K562 (cell line): ENCODE measurements around the gene VSIG4. TPM values are rescaled to one million over a fixed set of nuclear protein-coding genes. Genes with fewer than 3 reads are reported as not detected.
A peak's percentile ranks its signal among the peaks of the same experiment; 100 is the strongest.

ENCODE experiments used
- ATAC-seq: fragments of 200-7000 bp; cut with Tn5 transposase; 3 replicates; pipeline ENCODE4 v1.9.1; 2020; ENCODE audit warnings: moderate library complexity
- BruUV-seq: library from RNA; stranded (reverse); fragments of 400-500 nt; replicated peaks from 2 replicates; lab custom pipeline; 2021; lab: Mats Ljungman, UMichigan
- CTCF ChIA-PET: fragments of 300-600 bp; formaldehyde crosslinking; extraction: SDS; loops from one replicate; lab custom pipeline; 2021; ENCODE audit warnings: low intra/inter-chr PET ratio; lab: Yijun Ruan, JAX
- POLR2A ChIA-PET: fragments of 300-600, 350-650 bp; sonication (Branson Sonifier 250); formaldehyde crosslinking; extraction: SDS; loops from one replicate; lab custom pipeline; 2021; ENCODE audit warnings: antibody characterized with exemption, inconsistent platforms; lab: Yijun Ruan, JAX
- DNase-seq, 4 experiments: peaks; one replicate each; pipeline versions ENCODE4 v3.0.0 to v3.0.0-alpha.2; 2011 to 2018; ENCODE audit warnings: low spot score in 3 of 4, mixed read lengths in 3 of 4; ENCODE audit errors: extremely low read depth in 1 of 4
- FAIRE-seq: peaks from 2 replicates; lab custom pipeline; 2011; peaks lifted over from hg19 to GRCh38; lab: Jason Lieb, UNC
- H2AFZ ChIP-seq: 2 replicates; pipeline ENCODE4 v1.6.0; 2011; ENCODE audit warnings: low read depth, low read length, control low read depth, inconsistent platforms
- H3K27ac ChIP-seq: fragments of 200-600 bp; 3 replicates; pipeline ENCODE4 v1.8.0; 2011; ENCODE audit warnings: low read depth, mild to moderate bottlenecking, control low read depth, inconsistent platforms, low read length, moderate library complexity, mixed read lengths; ENCODE audit errors: extremely low read depth
- H3K27me3 ChIP-seq, 2 experiments: fragments of 300-600 bp in 1 of 2; 2 replicates in 1 of 2; 3 replicates in 1 of 2; pipeline versions ENCODE4 v1.6.0 to v1.8.0; 2011; ENCODE audit warnings: inconsistent platforms in 2 of 2, low read length in 2 of 2, mild to moderate bottlenecking in 1 of 2, mixed read lengths in 1 of 2, moderate library complexity in 1 of 2; ENCODE audit not compliant: control insufficient read depth in 2 of 2, insufficient read depth in 2 of 2
- H3K36me3 ChIP-seq: fragments of 300-600 bp; 3 replicates; pipeline ENCODE4 v1.8.0; 2011; ENCODE audit warnings: mild to moderate bottlenecking, low read length, inconsistent platforms; ENCODE audit not compliant: control insufficient read depth, insufficient read depth
- H3K4me1 ChIP-seq, 2 experiments: fragments of 200-600 bp in 1 of 2; replicated peaks in 1 of 2; 2 replicates in 1 of 2; 3 replicates in 1 of 2; pipeline versions ENCODE4 v1.5.1 to v1.8.0; 2011; ENCODE audit warnings: inconsistent platforms in 2 of 2, low read length in 2 of 2, mild to moderate bottlenecking in 1 of 2, mixed read lengths in 1 of 2, moderate library complexity in 1 of 2; ENCODE audit not compliant: control insufficient read depth in 2 of 2, insufficient read depth in 2 of 2
- H3K4me2 ChIP-seq: 2 replicates; pipeline ENCODE4 v1.6.1; 2011; ENCODE audit warnings: low read length, control low read depth, inconsistent platforms, mixed read lengths; ENCODE audit not compliant: insufficient read depth
- H3K4me3 ChIP-seq: fragments of 200-600 bp; sonication (generic), shearing (Covaris generic); 2 replicates; pipeline ENCODE4 v1.5.1; 2016; ENCODE audit warnings: control low read depth, inconsistent platforms
- H3K79me2 ChIP-seq: fragments of 200-600 bp; 3 replicates; pipeline ENCODE4 v1.8.0; 2011; ENCODE audit warnings: low read length, inconsistent platforms; ENCODE audit not compliant: control insufficient read depth, insufficient read depth
- H3K9ac ChIP-seq, 2 experiments: 2 replicates each; pipeline versions ENCODE4 v1.6.0 to v1.6.1; 2011; ENCODE audit warnings: low read depth in 2 of 2, low read length in 2 of 2, control low read depth in 1 of 2, inconsistent platforms in 1 of 2, mild to moderate bottlenecking in 1 of 2, mixed read lengths in 1 of 2; ENCODE audit not compliant: insufficient read depth in 1 of 2
- H3K9me1 ChIP-seq: one replicate; pipeline ENCODE4 v1.6.0; 2011; ENCODE audit warnings: inconsistent platforms, mild to moderate bottlenecking, low read length, moderate library complexity; ENCODE audit not compliant: control insufficient read depth, insufficient read depth
- H3K9me3 ChIP-seq: replicated peaks from 2 replicates; pipeline ENCODE4 v1.5.1; 2011; ENCODE audit warnings: low read depth, low read length, inconsistent platforms; ENCODE audit not compliant: control insufficient read depth, insufficient read depth
- H4K20me1 ChIP-seq: replicated peaks from 2 replicates; pipeline ENCODE4 v1.6.1; 2011; ENCODE audit warnings: low read length, inconsistent platforms, mixed read lengths; ENCODE audit not compliant: control insufficient read depth, insufficient read depth
- CXXC5 ChIP-seq: fragments of 250-450 bp; sonication (Bioruptor Pico); IDR thresholded peaks from 2 replicates; pipeline ENCODE4 v1.8.0; 2022; ENCODE audit warnings: inconsistent platforms, mild to moderate bottlenecking, moderate library complexity
- NFXL1 ChIP-seq: fragments of 450-650 bp; formaldehyde crosslinking; IDR thresholded peaks from 2 replicates; pipeline ENCODE4 v1.4.0; 2021; ENCODE audit warnings: mild to moderate bottlenecking
- NUFIP1 ChIP-seq: fragments of 450-650 bp; IDR thresholded peaks from 2 replicates; pipeline ENCODE4 v1.6.1; 2018; ENCODE audit not compliant: partially characterized antibody
- RBM14 ChIP-seq: fragments of 200-400 bp; formaldehyde crosslinking; IDR thresholded peaks from 2 replicates; pipeline ENCODE4 v1.6.1; 2018; ENCODE audit warnings: low read depth, mild to moderate bottlenecking, low read length, moderate library complexity, borderline replicate concordance; ENCODE audit not compliant: insufficient read depth
- SIN3A ChIP-seq, 2 experiments: fragments of 150-350 bp in 1 of 2; IDR thresholded peaks; 2 replicates each; pipeline ENCODE4 v1.6.1; 2011 to 2016; ENCODE audit warnings: borderline replicate concordance in 2 of 2, low read depth in 2 of 2, low read length in 2 of 2, mild to moderate bottlenecking in 2 of 2, moderate library complexity in 2 of 2; ENCODE audit not compliant: control insufficient read depth in 1 of 2
- SMARCB1 ChIP-seq: IDR thresholded peaks from 2 replicates; pipeline ENCODE4 v1.6.1; 2011; ENCODE audit warnings: improper control_type of control experiment, low read depth; ENCODE audit not compliant: insufficient read length
- SRF ChIP-seq, 2 experiments: fragments of 250-450, 450-650 bp in 1 of 2; sonication (Bioruptor Pico) in 1 of 2; sonication (generic) in 1 of 2; formaldehyde crosslinking; IDR thresholded peaks; 2 replicates each; pipeline versions ENCODE4 v1.5.0 to v1.5.1; 2020 to 2022; ENCODE audit warnings: mild to moderate bottlenecking in 1 of 2, missing genetic modification reagents in 1 of 2
- SUPT5H ChIP-seq: fragments of 450-650 bp; IDR thresholded peaks from 2 replicates; pipeline ENCODE4 v1.6.1; 2016
- TEAD2 ChIP-seq: fragments of 450-650 bp; IDR thresholded peaks from 2 replicates; pipeline ENCODE4 v1.6.1; 2016; ENCODE audit warnings: missing genetic modification characterization, control low read depth, missing compliant biosample characterization
- XRCC4 ChIP-seq: IDR thresholded peaks from one replicate; pipeline ENCODE4 v1.6.1; 2011; ENCODE audit not compliant: insufficient read depth, insufficient read length; ENCODE audit errors: extremely low read depth
- ZSCAN29 ChIP-seq: fragments of 450-650 bp; IDR thresholded peaks from 2 replicates; pipeline ENCODE4 v1.6.1; 2017
- WGBS: fragments of 100-300 bp; shearing (Covaris generic); methylation state at CpG from one replicate; pipeline ENCODE4 v1.1.6; 2016; ENCODE audit warnings: low coverage, mixed read lengths; ENCODE audit not compliant: insufficient coverage; ENCODE audit errors: missing lambda C conversion rate; 5-methylcytosine and 5-hydroxymethylcytosine counted together
- in situ Hi-C: fragments of 300-500 bp; cut with MboI; formaldehyde crosslinking; loops from 4 replicates; pipeline ENCODE4 v1.15.0; 2018; ENCODE audit warnings: inconsistent platforms, mixed read lengths
- intact Hi-C: fragments of 100-400 bp; cut with micrococcal nuclease; formaldehyde crosslinking; loops from 2 replicates; pipeline ENCODE4 v1.14.2; 2022
- polyA plus RNA-seq, 8 experiments: library from polyadenylated mRNA; depleted of rRNA in 4 of 8; stranded (reverse) in 5 of 8; unstranded in 3 of 8; fragments of >200 nt; fragmentation: Nextera tagmentation in 2 of 8; fragmentation: Illumina TruSeq in 1 of 8; extraction: Ambion mirVana in 2 of 8; extraction: Trizol in 1 of 8; gene quantifications; 2 replicates each; pipeline versions ENCODE4 v1.2.1 to v1.2.3, GENCODE V29; 2011 to 2014; ENCODE audit warnings: inconsistent platforms in 1 of 8, missing spikeins in 1 of 8
- total RNA-seq, 7 experiments: library from RNA; depleted of rRNA in 6 of 7; stranded (reverse); fragments of >200 nt in 6 of 7; fragmentation: Illumina TruSeq in 2 of 7; extraction: Trizol in 2 of 7; gene quantifications; 2 replicates each; pipeline versions ENCODE4 v1.2.1 to v1.2.3, GENCODE V29; 2011 to 2021; ENCODE audit warnings: low replicate concordance in 1 of 7
- TF ChIP-seq, protein P1 (sequence below): IDR thresholded peaks from 3 replicates; pipeline ENCODE4 v1.6.1; 2011; ENCODE audit warnings: borderline replicate concordance, mild to moderate bottlenecking; ENCODE audit not compliant: insufficient read length, insufficient read depth
- TF ChIP-seq, protein P2 (sequence below): fragments of 250-450 bp; sonication (Bioruptor Pico); IDR thresholded peaks from 2 replicates; pipeline ENCODE4 v1.8.0; 2021; ENCODE audit warnings: moderate library complexity, mild to moderate bottlenecking, inconsistent platforms
- TF ChIP-seq, protein P3 (sequence below): IDR thresholded peaks from 2 replicates; pipeline ENCODE4 v1.6.1; 2011; ENCODE audit not compliant: insufficient read length; ENCODE audit errors: extremely low read depth
- TF ChIP-seq, protein P4 (sequence below): fragments of 450-650 bp; conservative IDR thresholded peaks from 2 replicates; pipeline ENCODE4 v1.6.1; 2016; ENCODE audit warnings: missing genetic modification characterization, low read depth, mild to moderate bottlenecking, control low read depth, missing compliant biosample characterization

Gene VSIG4
- total and polyA plus RNA-seq, 9 of the 15 experiments (the other 6 are each of a cell fraction or from before 2014, with no cell fraction given): 0.22 to 1.6 (median 0.46) TPM; not detected in 1

- TF ChIP-seq CXXC5 (no peak), SRF (CRISPR knock-in tag; IDR thresholded peaks at IDR 0.05) (no peak), SUPT5H (no peak), ZSCAN29 (no peak), XRCC4 (no peak)
Observed at GRCh38 chrX:66035667-66036066, 4.2 kb downstream of the VSIG4 start (continued).

DNA sequence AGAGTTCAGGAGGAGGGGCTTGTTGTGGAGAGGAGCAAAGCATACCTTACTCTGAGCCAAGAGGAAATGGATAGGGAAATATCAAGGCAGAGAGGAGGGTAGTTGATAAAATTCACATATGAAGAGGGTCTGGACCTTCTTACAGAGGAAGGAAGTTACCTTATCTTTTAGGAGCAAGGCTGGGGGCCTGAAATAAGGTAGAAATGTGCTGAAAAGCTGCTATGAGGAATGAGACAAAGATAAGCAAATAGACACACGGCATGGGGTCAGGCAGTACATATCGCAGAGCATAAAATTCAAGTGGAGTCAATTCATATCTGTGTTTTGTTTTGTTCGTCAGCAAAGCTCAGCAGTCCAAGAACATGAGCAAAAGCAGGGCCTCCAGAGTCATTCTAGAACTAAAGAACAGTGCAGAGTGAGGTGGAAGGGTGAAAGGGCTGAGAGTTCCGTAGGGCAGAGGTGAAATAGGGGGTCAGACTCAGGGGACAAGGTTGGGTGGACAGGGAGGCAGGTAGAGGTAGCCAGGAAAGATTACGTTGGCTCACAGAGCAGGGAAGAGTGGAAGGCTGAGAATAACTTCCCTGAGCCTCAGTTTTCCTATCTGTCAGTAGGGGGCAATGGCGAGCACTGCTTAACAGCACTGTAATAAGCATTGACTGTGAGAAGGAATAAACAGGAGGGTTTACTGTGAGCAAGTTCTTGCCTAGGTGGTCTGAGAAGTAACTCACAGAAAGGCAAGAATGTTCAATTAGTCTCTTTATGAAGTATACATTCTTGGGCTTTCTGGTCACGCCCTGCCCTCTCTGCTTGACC is 9.2 kb downstream of the VSIG4 start:
- ATAC-seq: peak; percentile 91
- peak overlapping the region; percentile 90 for H3K27ac ChIP-seq
- no peaks in the 10 kb centered on the region for H3K9me1 ChIP-seq
- ChIA-PET CTCF (no interaction called here), POLR2A (interaction anchor here (0.6 to 2.4 kb wide), 7 partner anchors 10 to 80 kb away, joined by 3 to 10 read pairs (median 4); no protein-coding TSS in a partner anchor)
- H3K4me1 ChIP-seq: peaks cover 5 to 40% of the 10 kb centered on the region in 2 experiments
- H4K20me1 ChIP-seq: no peaks in the 10 kb centered on the region
- BruUV-seq: no TSS peak
- H3K4me3 ChIP-seq: peak overlapping the region; percentile 15; the same call in 1 of the 2 replicates
- H3K36me3 ChIP-seq: no peaks in the 10 kb centered on the region
- peak; percentile 88 for FAIRE-seq
- 6% methylated on average over 7 of the region's 7 CpGs for WGBS
- H3K4me2 ChIP-seq: peak overlapping the region; percentile 80
- no peaks in the 10 kb centered on the region for H3K27me3 ChIP-seq
- H3K9me3 ChIP-seq: no peaks in the 10 kb centered on the region
- intact Hi-C loops: loop anchor here (2.0 to 5.0 kb wide), 2 partner anchors 80 to 132 kb away; partner anchors contain the start of gene HEPH
- DNase-seq: peak; percentile 38 to 82 (median 51)
- peak overlapping the region; percentile 92 for H2AFZ ChIP-seq
- no peaks in the 10 kb centered on the region for H3K79me2 ChIP-seq
- in situ Hi-C loops: no loop called here
- H3K9ac ChIP-seq: peak overlapping the region; percentile 18 to 64; a peak in 3 of 4 replicates
- TF ChIP-seq, protein P1, sequence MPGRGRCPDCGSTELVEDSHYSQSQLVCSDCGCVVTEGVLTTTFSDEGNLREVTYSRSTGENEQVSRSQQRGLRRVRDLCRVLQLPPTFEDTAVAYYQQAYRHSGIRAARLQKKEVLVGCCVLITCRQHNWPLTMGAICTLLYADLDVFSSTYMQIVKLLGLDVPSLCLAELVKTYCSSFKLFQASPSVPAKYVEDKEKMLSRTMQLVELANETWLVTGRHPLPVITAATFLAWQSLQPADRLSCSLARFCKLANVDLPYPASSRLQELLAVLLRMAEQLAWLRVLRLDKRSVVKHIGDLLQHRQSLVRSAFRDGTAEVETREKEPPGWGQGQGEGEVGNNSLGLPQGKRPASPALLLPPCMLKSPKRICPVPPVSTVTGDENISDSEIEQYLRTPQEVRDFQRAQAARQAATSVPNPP: no peak
- TF ChIP-seq TEAD2 (no peak), SIN3A (IDR thresholded peaks at IDR 0.05; ENCODE audit: borderline replicate concordance in 2 of 2, control insufficient read depth in 1 of 2, low read depth in 2 of 2, low read length in 2 of 2) (no peak), NUFIP1 (no peak), RBM14 (no peak), NFXL1 (CRISPR knock-in tag) (no peak), SMARCB1 (no peak)
- TF ChIP-seq, protein P2, sequence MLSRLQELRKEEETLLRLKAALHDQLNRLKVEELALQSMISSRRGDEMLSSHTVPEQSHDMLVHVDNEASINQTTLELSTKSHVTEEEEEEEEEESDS (CRISPR knock-in tag): no peak
- TF ChIP-seq, protein P3, sequence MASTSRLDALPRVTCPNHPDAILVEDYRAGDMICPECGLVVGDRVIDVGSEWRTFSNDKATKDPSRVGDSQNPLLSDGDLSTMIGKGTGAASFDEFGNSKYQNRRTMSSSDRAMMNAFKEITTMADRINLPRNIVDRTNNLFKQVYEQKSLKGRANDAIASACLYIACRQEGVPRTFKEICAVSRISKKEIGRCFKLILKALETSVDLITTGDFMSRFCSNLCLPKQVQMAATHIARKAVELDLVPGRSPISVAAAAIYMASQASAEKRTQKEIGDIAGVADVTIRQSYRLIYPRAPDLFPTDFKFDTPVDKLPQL: no peak
- TF ChIP-seq, protein P4, sequence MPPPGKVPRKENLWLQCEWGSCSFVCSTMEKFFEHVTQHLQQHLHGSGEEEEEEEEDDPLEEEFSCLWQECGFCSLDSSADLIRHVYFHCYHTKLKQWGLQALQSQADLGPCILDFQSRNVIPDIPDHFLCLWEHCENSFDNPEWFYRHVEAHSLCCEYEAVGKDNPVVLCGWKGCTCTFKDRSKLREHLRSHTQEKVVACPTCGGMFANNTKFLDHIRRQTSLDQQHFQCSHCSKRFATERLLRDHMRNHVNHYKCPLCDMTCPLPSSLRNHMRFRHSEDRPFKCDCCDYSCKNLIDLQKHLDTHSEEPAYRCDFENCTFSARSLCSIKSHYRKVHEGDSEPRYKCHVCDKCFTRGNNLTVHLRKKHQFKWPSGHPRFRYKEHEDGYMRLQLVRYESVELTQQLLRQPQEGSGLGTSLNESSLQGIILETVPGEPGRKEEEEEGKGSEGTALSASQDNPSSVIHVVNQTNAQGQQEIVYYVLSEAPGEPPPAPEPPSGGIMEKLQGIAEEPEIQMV (tag): no peak
